MM.1S (cell line): ENCODE measurements around the gene XPO4.
"Not testable (repeated sequence)": the region's sequence is repeated elsewhere in the genome, so short reads cannot be mapped to it uniquely, and the experiment has no call there.

Source experiments
- EZH2 ChIP-seq: fragments of 300-600 bp; sonication (generic); optimal IDR thresholded peaks from 2 replicates; pipeline ENCODE3; 2017; ENCODE audit warnings: low read depth, mild to moderate bottlenecking, antibody characterized with exemption, low read length, mixed read lengths
- TF ChIP-seq, protein P1 (sequence below): fragments of 300-600 bp; sonication (generic); IDR thresholded peaks from 2 replicates; pipeline ENCODE4 v1.5.1; 2016; ENCODE audit warnings: antibody characterized with exemption, low read length, mixed read lengths

DNA sequence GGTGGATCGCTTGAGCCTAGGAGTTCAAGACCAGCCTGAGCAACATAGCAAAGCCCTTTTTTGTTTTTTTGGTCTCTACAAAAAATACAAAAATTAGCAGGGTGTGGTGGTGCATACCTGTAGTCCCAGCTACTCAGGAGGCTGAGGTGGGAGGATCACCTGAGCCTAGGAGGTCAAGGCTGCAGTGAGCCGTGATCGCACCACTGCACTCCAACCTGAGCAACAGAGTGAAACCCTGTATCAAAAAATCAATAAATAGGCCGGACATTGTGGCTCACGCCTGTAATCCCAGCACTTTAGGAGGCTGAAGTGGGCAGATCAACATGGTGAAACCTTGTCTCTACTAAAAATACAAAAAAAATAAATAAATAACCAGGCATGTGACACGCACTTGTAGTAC lies 13.1 kb upstream of the XPO4 start:
- TF ChIP-seq, protein P1, sequence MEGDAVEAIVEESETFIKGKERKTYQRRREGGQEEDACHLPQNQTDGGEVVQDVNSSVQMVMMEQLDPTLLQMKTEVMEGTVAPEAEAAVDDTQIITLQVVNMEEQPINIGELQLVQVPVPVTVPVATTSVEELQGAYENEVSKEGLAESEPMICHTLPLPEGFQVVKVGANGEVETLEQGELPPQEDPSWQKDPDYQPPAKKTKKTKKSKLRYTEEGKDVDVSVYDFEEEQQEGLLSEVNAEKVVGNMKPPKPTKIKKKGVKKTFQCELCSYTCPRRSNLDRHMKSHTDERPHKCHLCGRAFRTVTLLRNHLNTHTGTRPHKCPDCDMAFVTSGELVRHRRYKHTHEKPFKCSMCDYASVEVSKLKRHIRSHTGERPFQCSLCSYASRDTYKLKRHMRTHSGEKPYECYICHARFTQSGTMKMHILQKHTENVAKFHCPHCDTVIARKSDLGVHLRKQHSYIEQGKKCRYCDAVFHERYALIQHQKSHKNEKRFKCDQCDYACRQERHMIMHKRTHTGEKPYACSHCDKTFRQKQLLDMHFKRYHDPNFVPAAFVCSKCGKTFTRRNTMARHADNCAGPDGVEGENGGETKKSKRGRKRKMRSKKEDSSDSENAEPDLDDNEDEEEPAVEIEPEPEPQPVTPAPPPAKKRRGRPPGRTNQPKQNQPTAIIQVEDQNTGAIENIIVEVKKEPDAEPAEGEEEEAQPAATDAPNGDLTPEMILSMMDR = not testable (repeated sequence)
- not testable (repeated sequence) for TF ChIP-seq EZH2
